Psoas muscle (tissue), 8 donors: ENCODE measurements around the gene SETD4. TPM values are rescaled to one million over a fixed set of nuclear protein-coding genes. Genes with fewer than 3 reads are reported as not detected.

Experiments
- ATAC-seq, 4 donors: fragments of 200-7000 bp; cut with Tn5 transposase; one replicate each; pipeline ENCODE4 v1.9.1; 2020; ENCODE audit warnings: moderate library complexity in 3 of 4, mild to moderate bottlenecking in 2 of 4
- DNase-seq, 2 donors: peaks; one replicate each; pipeline ENCODE4 v3.0.0-alpha.2; 2020
- H3K27ac ChIP-seq: fragments of 200-600 bp; one replicate; pipeline ENCODE4 v1.8.0; 2022
- H3K27me3 ChIP-seq, 3 donors: fragments of 200-600 bp in 1 of 3; one replicate each; pipeline versions ENCODE4 v1.6.1 to v1.8.0; 2013 to 2022; ENCODE audit warnings: low read length in 2 of 3, mild to moderate bottlenecking in 2 of 3, moderate library complexity in 1 of 3; ENCODE audit not compliant: insufficient read depth in 3 of 3
- H3K36me3 ChIP-seq, 2 donors: fragments of 200-600 bp in 1 of 2; one replicate each; pipeline versions ENCODE4 v1.6.1 to v1.8.0; 2013 to 2022; ENCODE audit warnings: low read depth in 1 of 2, mild to moderate bottlenecking in 1 of 2, moderate library complexity in 1 of 2; ENCODE audit not compliant: insufficient read depth in 1 of 2
- H3K4me1 ChIP-seq: fragments of 200-600 bp; one replicate; pipeline ENCODE4 v1.8.0; 2022
- H3K4me3 ChIP-seq: fragments of 200-600 bp; one replicate; pipeline ENCODE4 v1.8.0; 2022; ENCODE audit warnings: mild to moderate bottlenecking
- H3K9me3 ChIP-seq: fragments of 200-600 bp; one replicate; pipeline ENCODE4 v1.8.0; 2022
- CTCF ChIP-seq: fragments of 200-600 bp; IDR thresholded peaks from one replicate; pipeline ENCODE4 v1.8.0; 2022; ENCODE audit warnings: antibody characterized with exemption
- WGBS, 3 donors: extraction: QIAGEN DNeasy Blood & Tissue Kit; methylation state at CpG; one replicate each; pipeline versions ENCODE4 v1.1.6 to v1.1.7; 2013; 5-methylcytosine and 5-hydroxymethylcytosine counted together
- intact Hi-C, 2 donors: fragments of 100-400 bp; cut with DNase I; formaldehyde crosslinking; loops; one replicate each; pipeline versions ENCODE4 v1.11.0 to v1.14.2; 2022
- long read RNA-seq, 2 donors: library from polyadenylated mRNA; unstranded; transcript quantifications; one replicate each; pipeline ENCODE4 v2.0.0, GENCODE V29; 2021
- polyA plus RNA-seq, 3 donors: library from polyadenylated mRNA; stranded (reverse); fragments of 200-250 nt; gene quantifications; one replicate each; pipeline ENCODE4 v1.2.3, GENCODE V29; 2013
- total RNA-seq, 4 donors: library from RNA; stranded (reverse); fragmentation: NEBNext Ultra II Directional in 2 of 4; extraction: Animal tissue kit (Norgen Biotek cat#: 25700) in 2 of 4; gene quantifications; one replicate each; pipeline versions ENCODE4 v1.2.1 to v1.2.4, GENCODE V29; 2021 to 2023
- donor health status: healthy with polysubstance abuse.
- donor health status: DM: no; HTN: no; CAD: no; lungs with moderate emphysema.
- donor health status: Bipolar disorder and iron deficiency.
- donor health status: healthy.
- donor health status: DM: yes; HTN: yes; CAD: no.
- donor health status: DM: no; HTN: no; CAD: no.
- donor health status: DM: no; HTN: no; CAD: no.
- donor health status: DM: yes; HTN: yes; CAD: no.

Gene SETD4
- total RNA-seq (10 to 100 TPM in 2 of 4 donors, 1 to 10 TPM in 2; 6.5 to 12.1 (median 10.2) TPM), polyA plus RNA-seq (10 to 100 TPM in 2 of 3 donors, 1 to 10 TPM in 1; 8.7 to 17.9 (median 12.8) TPM)
- long read RNA-seq, donor 1, partial matches to known transcripts, result 5 of 12 reads
- long read RNA-seq, donor 1, other reads (novel, unspliced or antisense), result 7 of 12 reads
- long read RNA-seq, donor 2, partial matches to known transcripts, result 19 of 35 reads
- long read RNA-seq, donor 2, other reads (novel, unspliced or antisense), result 12 of 35 reads

GRCh38 chr21:36060159-36060921 lies at the start of gene SETD4:
Gene SETD4, minus strand, starts transcription at chr21:36060526. Its CDS starts 1,638 bp downstream, at chr21:36058888.
- TF ChIP-seq CTCF, result no peak
- 0 to 1% (median 1%) methylated on average over 55 to 57 of the region's 57 CpGs for WGBS, 3 donors
- Histone ChIP-seq H3K27ac (peak within 1 kb of the TSS; percentile 94), H3K36me3 (peaks cover 0 to 34% of the 10 kb centered on the region in 2 donors), H3K4me3 (peak within 1 kb of the TSS; percentile 95), H3K27me3 (no peaks in the 10 kb centered on the region), H3K4me1 (peaks cover 31% of the 10 kb centered on the region), H3K9me3 (no peaks in the 10 kb centered on the region)
- intact Hi-C loops, result loop anchor here in 1 of 2 donors (5.0 kb wide), 1 partner anchor 42 kb away; no protein-coding TSS in a partner anchor
- peak; percentile 94 to 97 (median 96) for ATAC-seq
- DNase-seq, result peak; percentile 94 to 97

GRCh38 chr21:36109868-36110267 lies 49.5 kb upstream of the SETD4 start:
- H3K36me3 ChIP-seq, result no peaks in the 10 kb centered on the region
- DNase-seq, result no peak
- ATAC-seq, result no peak
- peaks cover 3% of the 10 kb centered on the region for H3K4me1 ChIP-seq
- H3K27ac ChIP-seq, result no peak overlapping the region
- WGBS, 3 donors, result 94 to 96% (median 95%) methylated on average over 10 of the region's 10 CpGs
- intact Hi-C loops, result loop anchor here in 1 of 2 donors (5.0 to 10.0 kb wide), 2 partner anchors 43 to 75 kb away; no protein-coding TSS in a partner anchor
- no peak overlapping the region for H3K4me3 ChIP-seq
- no peaks in the 10 kb centered on the region for H3K9me3 ChIP-seq
- H3K27me3 ChIP-seq, result no peaks in the 10 kb centered on the region
- no peak for TF ChIP-seq CTCF

- ATAC-seq (no peak), DNase-seq (no peak)
- 74 to 81% (median 75%) methylated on average over 4 of the region's 4 CpGs for WGBS, 3 donors
- Histone ChIP-seq H3K36me3 (no peaks in the 10 kb centered on the region), H3K27ac (no peak overlapping the region), H3K4me3 (no peak overlapping the region), H3K9me3 (no peaks in the 10 kb centered on the region), H3K4me1 (no peaks in the 10 kb centered on the region), H3K27me3 (no peaks in the 10 kb centered on the region)
- TF ChIP-seq CTCF, result no peak
- intact Hi-C loops, result loop anchor here in 1 of 2 donors (10.0 kb wide), 1 partner anchor 71 kb away; no protein-coding TSS in a partner anchor
These were observed 45.1 kb upstream of the SETD4 start for GRCh38 chr21:36105327-36105842.

- intact Hi-C loops, result loop anchor here (5.0 to 10.0 kb wide), 2 partner anchors 42 to 70 kb away; partner anchors contain the start of gene SETD4 (in 1 of the 2)
- H3K4me1 ChIP-seq, result no peaks in the 10 kb centered on the region
- no peak overlapping the region for H3K27ac ChIP-seq
- peak overlapping the region; percentile 38 for H3K4me3 ChIP-seq
- no peaks in the 10 kb centered on the region for H3K9me3 ChIP-seq
- peak; percentile 48 for TF ChIP-seq CTCF
- no peaks in the 10 kb centered on the region for H3K27me3 ChIP-seq
- H3K36me3 ChIP-seq, result no peaks in the 10 kb centered on the region
- WGBS, 3 donors, result 27 to 36% (median 28%) methylated on average over 29 of the region's 29 CpGs
- ATAC-seq, result peak; percentile 47 to 87 (median 82)
- peak; percentile 60 to 72 for DNase-seq
These were observed 44.3 kb upstream of the SETD4 start for GRCh38 chr21:36104317-36105300.
